ENCODE results near the gene IFNA4. TPM values are rescaled to one million over a fixed set of nuclear protein-coding genes. Genes with fewer than 3 reads are reported as not detected.
"Not testable (repeated sequence)": the region's sequence is repeated elsewhere in the genome, so short reads cannot be mapped to it uniquely, and the experiment has no call there.

IFNA4 gene
- total RNA-seq, 6 donors from 2014 or later, result 2.1 TPM; not detected in 5

DNA sequence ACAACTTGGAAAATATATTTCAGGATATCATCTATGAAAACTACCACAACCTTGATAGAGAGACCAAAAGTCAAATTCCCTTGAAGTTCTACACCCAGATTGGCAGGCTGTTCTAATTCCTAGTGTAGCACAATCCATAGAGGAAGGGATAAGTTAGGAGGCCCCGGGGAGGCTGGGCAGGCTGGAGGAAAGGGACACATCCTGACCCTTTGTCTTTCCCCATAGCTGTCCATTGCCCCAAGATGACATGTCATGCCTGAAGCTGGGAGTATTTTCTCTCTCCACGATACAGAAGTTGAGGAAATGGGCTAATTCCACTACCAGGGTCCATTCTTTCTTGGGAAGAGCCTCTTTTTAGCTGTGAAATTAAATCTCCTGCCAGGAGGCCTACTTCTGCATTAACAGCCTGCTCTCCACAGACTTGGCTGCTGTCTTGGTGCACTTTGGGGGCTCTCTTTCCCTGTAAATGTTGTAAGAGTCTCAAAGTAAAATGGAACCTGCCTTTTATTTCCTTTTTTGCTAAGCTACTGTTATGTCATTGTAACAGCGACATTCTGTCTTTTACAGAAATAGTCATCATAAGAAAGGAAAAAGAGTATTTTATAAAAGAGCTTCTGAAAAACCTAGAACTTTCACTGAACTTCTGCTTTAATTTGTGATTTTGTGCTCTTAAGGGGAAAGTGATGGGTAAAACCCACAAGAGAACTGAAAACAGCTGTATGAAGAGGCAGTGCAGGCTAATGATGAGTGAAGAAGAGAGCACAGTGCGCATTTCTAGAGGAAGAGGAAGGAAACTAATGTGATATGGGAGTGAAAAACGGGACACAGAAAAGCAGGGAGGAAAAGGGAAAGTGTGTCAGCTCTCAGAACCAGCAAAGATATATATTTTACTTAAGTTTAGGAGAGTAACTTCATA lies 26.3 kb upstream of the IFNA4 start:
- H3K36me3 ChIP-seq; H3K27me3 ChIP-seq; H3K4me1 ChIP-seq; DNase-seq; H3K4me3 ChIP-seq; ATAC-seq (ENCODE audit: low FRiP score in 2 of 2); H3K9me3 ChIP-seq; H3K27ac ChIP-seq: not testable (repeated sequence)
- 37 to 50% methylated on average over 5 of the region's 5 CpGs for WGBS, 2 donors

- ATAC-seq (ENCODE audit: low FRiP score in 2 of 2); H3K4me1 ChIP-seq; DNase-seq; H3K27me3 ChIP-seq; H3K4me3 ChIP-seq; H3K9me3 ChIP-seq; H3K36me3 ChIP-seq; H3K27ac ChIP-seq: not testable (repeated sequence)
- 71 to 88% methylated on average over 1 to 2 of the region's 2 CpGs for WGBS, 2 donors
Observed at GRCh38 chr9:21212160-21212559, 24.8 kb upstream of the IFNA4 start.

DNA sequence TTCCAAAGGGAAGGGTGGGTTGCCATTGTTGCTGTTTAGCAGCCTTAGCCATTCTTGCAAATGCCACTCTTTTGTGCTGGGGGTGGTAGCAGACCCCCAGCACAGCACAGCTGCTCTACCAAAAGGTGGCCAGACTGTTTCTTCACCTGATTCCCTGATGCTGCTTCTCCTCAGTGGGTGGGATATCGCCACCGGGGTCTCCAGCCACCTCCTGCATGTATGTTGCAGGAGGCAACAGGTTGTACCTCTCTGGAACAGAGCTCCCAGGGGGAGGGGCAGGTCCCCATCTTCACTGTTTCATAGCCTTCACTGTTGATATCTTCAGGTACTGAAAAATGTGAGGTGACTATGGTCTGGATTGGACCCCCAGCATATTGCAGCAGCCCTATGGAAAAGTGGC lies 23.4 kb upstream of the IFNA4 start:
- not testable (repeated sequence) for H3K36me3 ChIP-seq; H3K9me3 ChIP-seq; ATAC-seq (ENCODE audit: low FRiP score in 2 of 2); H3K27me3 ChIP-seq; H3K4me3 ChIP-seq; H3K27ac ChIP-seq; DNase-seq; H3K4me1 ChIP-seq
- WGBS, 2 donors, result 89 to 92% methylated on average over 2 of the region's 2 CpGs

- ATAC-seq (ENCODE audit: low FRiP score in 2 of 2) (no peak), DNase-seq (no peak)
- Histone ChIP-seq H3K36me3 (no peaks in the 10 kb centered on the region), H3K9me3 (no peaks in the 10 kb centered on the region), H3K27ac (no peak overlapping the region), H3K4me1 (no peaks in the 10 kb centered on the region), H3K4me3 (no peak overlapping the region), H3K27me3 (no peaks in the 10 kb centered on the region)
- WGBS, 2 donors, result 95% methylated on average over 2 to 7 of the region's 7 CpGs
- TF ChIP-seq, protein P1, sequence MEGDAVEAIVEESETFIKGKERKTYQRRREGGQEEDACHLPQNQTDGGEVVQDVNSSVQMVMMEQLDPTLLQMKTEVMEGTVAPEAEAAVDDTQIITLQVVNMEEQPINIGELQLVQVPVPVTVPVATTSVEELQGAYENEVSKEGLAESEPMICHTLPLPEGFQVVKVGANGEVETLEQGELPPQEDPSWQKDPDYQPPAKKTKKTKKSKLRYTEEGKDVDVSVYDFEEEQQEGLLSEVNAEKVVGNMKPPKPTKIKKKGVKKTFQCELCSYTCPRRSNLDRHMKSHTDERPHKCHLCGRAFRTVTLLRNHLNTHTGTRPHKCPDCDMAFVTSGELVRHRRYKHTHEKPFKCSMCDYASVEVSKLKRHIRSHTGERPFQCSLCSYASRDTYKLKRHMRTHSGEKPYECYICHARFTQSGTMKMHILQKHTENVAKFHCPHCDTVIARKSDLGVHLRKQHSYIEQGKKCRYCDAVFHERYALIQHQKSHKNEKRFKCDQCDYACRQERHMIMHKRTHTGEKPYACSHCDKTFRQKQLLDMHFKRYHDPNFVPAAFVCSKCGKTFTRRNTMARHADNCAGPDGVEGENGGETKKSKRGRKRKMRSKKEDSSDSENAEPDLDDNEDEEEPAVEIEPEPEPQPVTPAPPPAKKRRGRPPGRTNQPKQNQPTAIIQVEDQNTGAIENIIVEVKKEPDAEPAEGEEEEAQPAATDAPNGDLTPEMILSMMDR (IDR thresholded peaks at IDR 0.05), result no peak
- TF ChIP-seq POLR2AphosphoS5 (IDR thresholded peaks at IDR 0.05) (no peak), POLR2A (IDR thresholded peaks at IDR 0.05) (no peak), EP300 (IDR thresholded peaks at IDR 0.05) (no peak)
Observed at GRCh38 chr9:21210311-21210710, 22.9 kb upstream of the IFNA4 start.

DNA sequence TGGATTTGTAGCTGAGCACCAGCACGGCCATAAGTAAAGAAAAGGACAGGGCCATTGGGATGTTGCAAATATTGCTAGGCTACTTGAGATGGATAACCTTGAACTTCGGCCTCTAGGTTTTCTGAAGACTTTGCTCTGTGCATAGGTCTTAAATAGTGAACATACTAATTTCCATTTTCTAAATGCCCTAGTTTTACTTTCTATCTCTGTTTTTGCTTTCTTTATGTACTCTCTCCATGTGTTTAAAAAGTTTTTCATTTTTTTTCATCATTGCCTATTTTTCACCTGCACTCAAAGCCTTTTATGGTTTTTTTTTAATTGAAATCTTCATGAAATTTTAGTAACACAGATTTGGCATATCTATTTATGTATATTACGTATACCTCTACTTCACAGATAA lies 19.7 kb upstream of the IFNA4 start, which contains the start of gene IFNA10:
IFNA10 (minus strand) TSS at position 101 of the 400 bp plus-strand sequence; CDS start at position 55, 46 bp downstream.
- not testable (repeated sequence) for ATAC-seq (ENCODE audit: low FRiP score in 2 of 2); H3K4me1 ChIP-seq; DNase-seq; H3K36me3 ChIP-seq; H3K9me3 ChIP-seq; H3K27me3 ChIP-seq; H3K27ac ChIP-seq; H3K4me3 ChIP-seq
- 83 to 94% methylated on average over 3 of the region's 3 CpGs for whole genome bisulfite sequencing, 2 donors

GRCh38 chr9:21205204-21205603 lies 17.8 kb upstream of the IFNA4 start:
- no peak for TF ChIP-seq POLR2AphosphoS5 (IDR thresholded peaks at IDR 0.05)
- no peaks in the 10 kb centered on the region for H3K36me3 ChIP-seq
- H3K4me1 ChIP-seq, result no peaks in the 10 kb centered on the region
- no peaks in the 10 kb centered on the region for H3K27me3 ChIP-seq
- H3K27ac ChIP-seq, result no peak overlapping the region
- no peaks in the 10 kb centered on the region for H3K9me3 ChIP-seq
- H3K4me3 ChIP-seq, result no peak overlapping the region
- no peak for ATAC-seq (ENCODE audit: low FRiP score in 2 of 2)
- no peak for DNase-seq

GRCh38 chr9:21202105-21202504 lies 14.7 kb upstream of the IFNA4 start, which contains the start of gene IFNA7:
IFNA7 (minus strand) TSS chr9:21202205; CDS start chr9:21202165, 40 bp downstream.
- 72 to 77% methylated on average over 4 of the region's 4 CpGs for WGBS, 2 donors
- not testable (repeated sequence) for H3K4me3 ChIP-seq; H3K9me3 ChIP-seq; ATAC-seq (ENCODE audit: low FRiP score in 2 of 2); H3K27me3 ChIP-seq; H3K36me3 ChIP-seq; DNase-seq; H3K4me1 ChIP-seq; H3K27ac ChIP-seq

Measured in upper lobe of left lung (tissue), 6 donors.